ENCODE measurements around the gene RTN4RL1.
A peak's percentile ranks its signal among the peaks of the same experiment; 100 is the strongest.

Gene RTN4RL1

GRCh38 chr17:2047590-2047989, 22.5 kb upstream of the RTN4RL1 start:
- DNase-seq (ENCODE audit: low read depth): no peak

- no peak for DNase-seq (ENCODE audit: low read depth)
Measured at GRCh38 chr17:2044263-2044894, 19.2 kb upstream of the RTN4RL1 start.

GRCh38 chr17:2043785-2044184, 18.7 kb upstream of the RTN4RL1 start:
- DNase-seq (ENCODE audit: low read depth): peak; percentile 88

DNA sequence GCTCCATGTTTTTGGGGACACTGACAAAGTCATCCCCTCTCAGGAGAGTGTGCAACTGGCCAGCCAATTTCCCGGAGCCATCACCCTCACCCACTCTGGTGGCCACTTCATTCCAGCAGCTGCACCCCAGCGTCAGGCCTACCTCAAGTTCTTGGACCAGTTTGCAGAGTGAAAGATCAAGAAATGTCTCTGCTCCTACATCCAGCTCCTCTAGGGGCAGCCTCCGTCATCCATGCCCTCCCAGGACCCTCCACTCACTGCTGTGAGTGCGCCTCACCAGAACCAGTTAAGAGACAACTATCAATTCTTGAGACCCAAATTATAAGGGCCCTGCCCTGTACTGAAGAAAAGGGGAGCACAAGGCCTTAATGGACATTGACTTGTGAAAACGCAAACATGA, 17.8 kb upstream of the RTN4RL1 start:
- DNase-seq (ENCODE audit: low read depth): no peak

DNA sequence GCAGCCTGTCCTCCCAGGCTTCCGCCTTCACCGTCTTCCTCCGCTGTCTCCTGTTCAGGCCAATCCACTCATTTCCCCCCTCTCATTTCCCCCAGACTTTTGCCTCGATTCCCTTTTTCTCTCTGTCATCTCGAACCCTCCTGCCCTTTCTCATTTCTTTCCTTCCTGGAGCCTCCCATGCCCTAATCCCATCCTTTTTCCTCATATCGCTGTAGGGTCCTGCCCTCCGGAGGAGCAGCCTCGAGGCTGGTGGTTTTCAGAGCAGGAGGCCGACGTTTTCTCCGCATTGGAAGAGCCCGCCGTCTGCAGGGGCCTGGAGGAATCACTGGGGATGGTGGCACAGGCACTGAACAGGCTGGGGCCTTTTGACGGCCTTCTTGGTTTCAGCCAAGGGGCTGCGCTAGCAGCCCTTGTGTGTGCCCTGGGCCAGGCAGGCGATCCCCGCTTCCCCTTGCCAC, 17.3 kb upstream of the RTN4RL1 start:
- DNase-seq (ENCODE audit: low read depth): no peak

- peak; percentile 98 for DNase-seq (ENCODE audit: low read depth)
Measured at GRCh38 chr17:2041561-2042389, 16.6 kb upstream of the RTN4RL1 start, which contains the start of gene OVCA2. Gene OVCA2 (plus strand): TSS chr17:2042022. CDS start chr17:2042048, 26 bp downstream.

GRCh38 chr17:2040942-2041560, 15.9 kb upstream of the RTN4RL1 start:
- DNase-seq (ENCODE audit: low read depth): no peak

- no peak for DNase-seq (ENCODE audit: low read depth)
Measured at GRCh38 chr17:2040219-2040827, 15.2 kb upstream of the RTN4RL1 start.

GRCh38 chr17:2037155-2037554, 12.0 kb upstream of the RTN4RL1 start:
- DNase-seq (ENCODE audit: low read depth): no peak

- DNase-seq (ENCODE audit: low read depth): no peak
Measured at GRCh38 chr17:2035541-2036488, 10.7 kb upstream of the RTN4RL1 start.

- peak; percentile 76 for DNase-seq (ENCODE audit: low read depth)
Measured at GRCh38 chr17:2034806-2035540, 9.8 kb upstream of the RTN4RL1 start.

- DNase-seq (ENCODE audit: low read depth): peak; percentile 51
Measured at GRCh38 chr17:2034157-2034556, 9.0 kb upstream of the RTN4RL1 start.

GRCh38 chr17:2033153-2033552, 8.0 kb upstream of the RTN4RL1 start:
- DNase-seq (ENCODE audit: low read depth): no peak

DNA sequence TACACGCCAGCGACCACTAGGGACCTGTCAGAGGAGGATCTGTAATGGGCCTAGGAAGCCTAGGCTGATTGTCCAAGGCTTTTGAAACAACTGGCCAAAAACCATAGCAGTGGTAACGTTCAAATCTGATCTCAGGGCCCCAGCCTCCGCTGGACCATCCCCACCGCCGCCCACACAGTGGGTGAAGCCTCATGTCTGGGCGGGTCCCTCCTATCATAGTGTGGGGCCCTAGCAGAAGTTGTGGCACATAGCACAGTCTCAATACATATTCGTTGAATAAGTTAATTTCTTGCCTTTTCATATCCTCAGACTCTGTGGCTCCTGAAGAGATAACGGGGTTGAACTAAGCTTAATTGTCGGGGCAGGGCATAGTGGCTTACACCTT, 5.6 kb upstream of the RTN4RL1 start:
- no peak for DNase-seq (ENCODE audit: low read depth)

GRCh38 chr17:2029911-2030778, 5.0 kb upstream of the RTN4RL1 start, which contains the start of gene DPH1:
Gene DPH1 (plus strand): TSS chr17:2030153. CDS start chr17:2030170, 17 bp downstream.
- peak; percentile 95 for DNase-seq (ENCODE audit: low read depth)

GRCh38 chr17:2028737-2029136, 3.6 kb upstream of the RTN4RL1 start:
- DNase-seq (ENCODE audit: low read depth): no peak

DNA sequence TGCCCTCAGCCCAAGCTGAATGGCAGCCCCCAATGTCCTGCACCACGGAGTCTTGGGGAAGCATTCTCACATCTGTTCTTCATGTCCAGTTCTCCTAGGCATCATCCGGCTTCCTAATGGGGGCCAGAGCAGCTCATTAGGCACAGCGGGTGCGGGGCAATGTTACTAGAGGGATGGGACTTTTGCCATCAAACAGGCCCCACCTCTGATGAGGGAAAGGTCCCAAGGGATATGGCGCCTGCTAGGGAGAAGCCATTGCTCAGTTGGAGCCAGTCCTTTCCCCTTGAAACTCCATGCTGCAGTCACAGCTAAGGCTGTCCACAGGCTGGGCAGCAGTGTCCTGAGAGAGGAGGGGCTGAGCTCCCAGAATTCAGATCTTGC, 3.1 kb upstream of the RTN4RL1 start:
- DNase-seq (ENCODE audit: low read depth): no peak

DNA sequence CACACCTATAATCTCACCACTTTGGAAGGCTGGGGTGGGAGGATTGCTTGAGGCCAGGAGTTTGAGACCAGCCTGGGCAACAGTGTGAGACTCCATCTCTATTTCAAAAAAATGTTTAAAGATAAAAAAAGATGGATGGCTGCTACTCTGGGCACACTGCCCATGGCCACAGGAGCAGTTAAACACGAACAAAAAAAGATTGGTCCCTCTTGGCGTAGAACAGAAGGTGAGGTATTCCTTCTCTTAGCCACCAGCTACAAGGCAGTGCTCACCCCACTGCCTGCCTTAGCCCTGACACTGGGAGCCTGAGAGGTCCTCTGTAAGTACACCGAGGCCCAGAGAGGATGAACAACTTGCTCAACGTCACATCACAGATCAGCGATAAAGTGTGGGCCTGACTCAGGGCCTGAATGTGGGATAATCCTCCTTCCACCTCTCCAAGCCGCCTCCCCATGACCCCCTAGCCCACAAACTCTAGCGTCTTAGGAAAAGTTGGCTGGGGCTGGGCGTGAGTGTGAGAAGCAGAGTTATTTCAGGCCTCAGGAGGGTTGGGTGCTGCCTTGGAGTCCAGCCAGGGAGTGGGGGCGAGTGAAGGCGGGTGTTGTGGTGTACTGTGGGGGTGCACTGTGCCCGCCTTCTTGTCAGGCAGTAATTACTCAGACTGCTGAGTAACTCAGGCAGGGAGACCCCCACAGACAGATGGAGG, 2.5 kb upstream of the RTN4RL1 start:
- DNase-seq (ENCODE audit: low read depth): no peak
